Fibroblast of pulmonary artery (primary cell): ENCODE data around the gene MOV10L1.

Experiments
- DNase-seq: peaks from one replicate; pipeline ENCODE4 v3.0.0-alpha.2; 2010; ENCODE audit warnings: low read depth
- H3K4me3 ChIP-seq: replicated peaks from 2 replicates; pipeline ENCODE4 v1.5.1; 2011; ENCODE audit warnings: low read depth, mild to moderate bottlenecking, control low read depth, low read length, moderate library complexity
- CTCF ChIP-seq: IDR thresholded peaks from 2 replicates; pipeline ENCODE4 v1.5.1; 2011; ENCODE audit warnings: mild to moderate bottlenecking, control low read depth, low read length, inconsistent platforms; ENCODE audit errors: missing control alignments

Gene MOV10L1

GRCh38 chr22:50139843-50140415 is 50.1 kb downstream of the MOV10L1 start:
- TF ChIP-seq CTCF: no peak
- peak; percentile 20 for DNase-seq
- no peak overlapping the region for H3K4me3 ChIP-seq

- no peak overlapping the region for H3K4me3 ChIP-seq
- TF ChIP-seq CTCF: no peak
- DNase-seq: peak; percentile 24
Measured at GRCh38 chr22:50140615-50141014, 50.8 kb downstream of the MOV10L1 start.

- H3K4me3 ChIP-seq: no peak overlapping the region
- DNase-seq: no peak
- no peak for TF ChIP-seq CTCF
Measured at GRCh38 chr22:50141462-50141861, 51.7 kb downstream of the MOV10L1 start.

GRCh38 chr22:50141891-50142363 is 52.1 kb downstream of the MOV10L1 start:
- no peak overlapping the region for H3K4me3 ChIP-seq
- peak; percentile 9 for TF ChIP-seq CTCF
- no peak for DNase-seq

- H3K4me3 ChIP-seq: no peak overlapping the region
- no peak for DNase-seq
- TF ChIP-seq CTCF: no peak
Measured at GRCh38 chr22:50143096-50143495, 53.3 kb downstream of the MOV10L1 start.

- DNase-seq: no peak
- no peak overlapping the region for H3K4me3 ChIP-seq
- TF ChIP-seq CTCF: no peak
Measured at GRCh38 chr22:50144005-50144614, 54.3 kb downstream of the MOV10L1 start.
